ENCODE data around the gene DNAJB5. TPM values are rescaled to one million over a fixed set of nuclear protein-coding genes. Genes with fewer than 3 reads are reported as not detected.

DNAJB5 gene
- total and polyA plus RNA-seq, 2 donors (not counting 1 experiment from before 2014, with no cell fraction given), result 8.1 to 9.9 TPM

DNA sequence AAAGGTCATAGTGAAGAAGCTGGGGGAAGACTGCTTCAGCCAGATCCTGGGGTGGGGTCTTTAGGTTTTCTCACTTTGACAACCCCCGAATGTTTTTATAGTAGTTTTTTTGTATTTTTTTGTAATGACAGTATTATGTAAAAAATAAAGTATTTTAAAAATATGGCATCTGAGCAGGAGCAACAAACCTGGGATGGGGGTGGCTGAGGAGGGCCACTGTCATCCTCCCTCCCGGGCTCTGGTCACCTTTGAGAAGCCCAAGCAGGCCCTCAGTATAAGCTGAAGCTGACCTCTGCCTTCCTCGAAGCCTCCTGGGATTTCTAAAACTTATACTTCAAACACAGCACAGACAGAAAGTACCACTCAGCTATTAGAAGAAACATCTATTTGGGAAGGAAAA, 8.7 kb downstream of the DNAJB5 start:
- no peak overlapping the region for H2AFZ ChIP-seq (ENCODE audit: low read length)
- H3K9me3 ChIP-seq (ENCODE audit: control insufficient read depth, insufficient read depth, low read depth, low read length), result no peaks in the 10 kb centered on the region
- H3K27me3 ChIP-seq (ENCODE audit: control insufficient read depth, insufficient read depth, low read length), result no peaks in the 10 kb centered on the region
- H3K4me3 ChIP-seq (replicated peaks in 1 of 4; ENCODE audit: control extremely low read depth in 1 of 4, insufficient read depth in 1 of 4, low read depth in 3 of 4, low read length in 4 of 4), result no peak overlapping the region
- no peak overlapping the region for H3K27ac ChIP-seq (ENCODE audit: insufficient read depth, low read length)
- H3K4me2 ChIP-seq (ENCODE audit: extremely low read depth, insufficient read depth, low read length), result no peak overlapping the region
- peaks cover 12% of the 10 kb centered on the region for H3K36me3 ChIP-seq (ENCODE audit: control insufficient read depth, insufficient read depth, low read length)
- H3K9ac ChIP-seq (ENCODE audit: insufficient read depth, low read length), result no peak overlapping the region
- H3K79me2 ChIP-seq (ENCODE audit: control insufficient read depth, insufficient read depth, low read length), result no peaks in the 10 kb centered on the region
- TF ChIP-seq, protein P1, sequence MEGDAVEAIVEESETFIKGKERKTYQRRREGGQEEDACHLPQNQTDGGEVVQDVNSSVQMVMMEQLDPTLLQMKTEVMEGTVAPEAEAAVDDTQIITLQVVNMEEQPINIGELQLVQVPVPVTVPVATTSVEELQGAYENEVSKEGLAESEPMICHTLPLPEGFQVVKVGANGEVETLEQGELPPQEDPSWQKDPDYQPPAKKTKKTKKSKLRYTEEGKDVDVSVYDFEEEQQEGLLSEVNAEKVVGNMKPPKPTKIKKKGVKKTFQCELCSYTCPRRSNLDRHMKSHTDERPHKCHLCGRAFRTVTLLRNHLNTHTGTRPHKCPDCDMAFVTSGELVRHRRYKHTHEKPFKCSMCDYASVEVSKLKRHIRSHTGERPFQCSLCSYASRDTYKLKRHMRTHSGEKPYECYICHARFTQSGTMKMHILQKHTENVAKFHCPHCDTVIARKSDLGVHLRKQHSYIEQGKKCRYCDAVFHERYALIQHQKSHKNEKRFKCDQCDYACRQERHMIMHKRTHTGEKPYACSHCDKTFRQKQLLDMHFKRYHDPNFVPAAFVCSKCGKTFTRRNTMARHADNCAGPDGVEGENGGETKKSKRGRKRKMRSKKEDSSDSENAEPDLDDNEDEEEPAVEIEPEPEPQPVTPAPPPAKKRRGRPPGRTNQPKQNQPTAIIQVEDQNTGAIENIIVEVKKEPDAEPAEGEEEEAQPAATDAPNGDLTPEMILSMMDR (conservative IDR thresholded peaks at IDR 0.05 in 1 of 2, IDR thresholded peaks at IDR 0.05 in 1 of 2; ENCODE audit: low read depth in 1 of 2, low read length in 2 of 2), result no peak
- no peak for TF ChIP-seq EZH2 (IDR thresholded peaks at IDR 0.05; ENCODE audit: low read length, missing control alignments)
- DNase-seq (ENCODE audit: low read depth in 2 of 2), result no peak
- H4K20me1 ChIP-seq (ENCODE audit: control insufficient read depth, extremely low read depth, insufficient read depth, low read length), result no peaks in the 10 kb centered on the region
- H3K4me1 ChIP-seq (ENCODE audit: control insufficient read depth, extremely low read depth, insufficient read depth, low read length), result peaks cover 10% of the 10 kb centered on the region

DNA sequence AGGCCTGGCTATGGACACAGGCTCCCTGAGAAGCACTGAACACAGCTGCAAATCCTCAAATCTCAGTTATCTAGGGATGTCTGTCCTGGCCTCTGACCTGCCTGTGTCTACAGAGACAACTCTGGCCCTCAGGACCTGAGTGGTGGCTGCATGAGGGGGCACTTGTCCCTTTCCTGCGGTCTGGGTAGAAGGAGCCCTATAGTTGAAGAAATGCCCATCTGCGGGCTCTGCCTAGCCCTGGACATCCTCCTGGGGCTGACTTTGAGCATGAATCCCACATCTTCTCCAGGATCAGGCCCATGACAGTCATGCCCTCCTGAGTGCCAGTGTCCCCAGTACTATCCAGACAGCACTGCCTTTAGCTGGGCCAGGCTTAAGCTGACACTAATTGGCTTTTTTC, 10.0 kb downstream of the DNAJB5 start:
- H3K79me2 ChIP-seq (ENCODE audit: control insufficient read depth, insufficient read depth, low read length), result no peaks in the 10 kb centered on the region

DNA sequence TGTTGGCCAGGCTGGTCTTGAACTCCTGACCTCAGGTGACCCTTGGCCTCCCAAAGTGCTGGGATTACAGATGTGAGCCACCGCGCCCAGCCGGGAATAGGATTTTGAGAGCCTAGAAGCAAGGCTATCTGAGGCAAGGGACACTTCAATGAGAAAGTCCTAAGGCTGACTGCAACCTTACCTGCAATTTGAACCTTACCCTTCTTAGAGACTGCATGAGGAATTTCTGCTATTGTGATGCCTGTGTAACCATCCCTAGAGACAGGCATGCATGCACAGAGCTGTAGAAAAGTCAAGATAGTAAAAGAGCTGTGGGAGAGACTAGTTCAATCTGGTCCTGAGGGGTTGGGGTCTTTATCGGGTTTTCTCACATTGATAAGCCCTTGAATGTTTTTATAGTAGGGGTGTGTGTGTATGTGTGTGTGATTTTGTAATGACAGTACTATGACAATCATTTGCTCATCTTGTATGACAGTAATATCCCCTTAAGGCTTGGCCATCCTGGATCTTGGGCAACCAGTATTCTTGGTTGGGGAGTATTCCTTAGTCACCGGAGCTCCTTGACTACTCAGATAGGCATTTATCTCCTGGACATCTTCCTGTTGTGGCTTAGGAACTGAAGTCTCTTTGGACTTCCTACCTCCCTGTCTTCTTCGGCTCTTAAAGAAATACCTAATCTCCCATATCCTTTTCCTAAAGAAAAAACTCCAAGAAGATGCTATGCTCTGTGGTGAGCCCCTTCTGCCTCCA, 11.2 kb downstream of the DNAJB5 start:
- Histone ChIP-seq H3K9me3 (ENCODE audit: control insufficient read depth, insufficient read depth, low read depth, low read length) (no peaks in the 10 kb centered on the region), H3K27me3 (ENCODE audit: control insufficient read depth, insufficient read depth, low read length) (no peaks in the 10 kb centered on the region), H4K20me1 (ENCODE audit: control insufficient read depth, extremely low read depth, insufficient read depth, low read length) (no peaks in the 10 kb centered on the region), H2AFZ (ENCODE audit: low read length) (no peak overlapping the region), H3K9ac (ENCODE audit: insufficient read depth, low read length) (no peak overlapping the region), H3K4me3 (replicated peaks in 1 of 4; ENCODE audit: control extremely low read depth in 1 of 4, insufficient read depth in 1 of 4, low read depth in 3 of 4, low read length in 4 of 4) (no peak overlapping the region), H3K79me2 (ENCODE audit: control insufficient read depth, insufficient read depth, low read length) (no peaks in the 10 kb centered on the region), H3K27ac (ENCODE audit: insufficient read depth, low read length) (no peak overlapping the region), H3K36me3 (ENCODE audit: control insufficient read depth, insufficient read depth, low read length) (peaks cover 12% of the 10 kb centered on the region), H3K4me2 (ENCODE audit: extremely low read depth, insufficient read depth, low read length) (no peak overlapping the region), H3K4me1 (ENCODE audit: control insufficient read depth, extremely low read depth, insufficient read depth, low read length) (no peaks in the 10 kb centered on the region)
- TF ChIP-seq EZH2 (IDR thresholded peaks at IDR 0.05; ENCODE audit: low read length, missing control alignments), result no peak
- TF ChIP-seq, protein P1 (conservative IDR thresholded peaks at IDR 0.05 in 1 of 2, IDR thresholded peaks at IDR 0.05 in 1 of 2; ENCODE audit: low read depth in 1 of 2, low read length in 2 of 2), result no peak
- DNase-seq (ENCODE audit: low read depth in 2 of 2), result peak in 1 of 2 donors; percentile 55

More for the DNA sequence above, 10.0 kb downstream of the DNAJB5 start:
- no peaks in the 10 kb centered on the region for H3K27me3 ChIP-seq (ENCODE audit: control insufficient read depth, insufficient read depth, low read length)
- no peak overlapping the region for H3K4me2 ChIP-seq (ENCODE audit: extremely low read depth, insufficient read depth, low read length)
- no peak overlapping the region for H3K27ac ChIP-seq (ENCODE audit: insufficient read depth, low read length)
- TF ChIP-seq, protein P1 (conservative IDR thresholded peaks at IDR 0.05 in 1 of 2, IDR thresholded peaks at IDR 0.05 in 1 of 2; ENCODE audit: low read depth in 1 of 2, low read length in 2 of 2), result no peak
- no peak for TF ChIP-seq EZH2 (IDR thresholded peaks at IDR 0.05; ENCODE audit: low read length, missing control alignments)
- no peak overlapping the region for H2AFZ ChIP-seq (ENCODE audit: low read length)
- H3K4me1 ChIP-seq (ENCODE audit: control insufficient read depth, extremely low read depth, insufficient read depth, low read length), result no peaks in the 10 kb centered on the region
- H3K9ac ChIP-seq (ENCODE audit: insufficient read depth, low read length), result no peak overlapping the region
- H3K36me3 ChIP-seq (ENCODE audit: control insufficient read depth, insufficient read depth, low read length), result peaks cover 12% of the 10 kb centered on the region
- H3K4me3 ChIP-seq (replicated peaks in 1 of 4; ENCODE audit: control extremely low read depth in 1 of 4, insufficient read depth in 1 of 4, low read depth in 3 of 4, low read length in 4 of 4), result no peak overlapping the region
- H3K9me3 ChIP-seq (ENCODE audit: control insufficient read depth, insufficient read depth, low read depth, low read length), result no peaks in the 10 kb centered on the region
- no peaks in the 10 kb centered on the region for H4K20me1 ChIP-seq (ENCODE audit: control insufficient read depth, extremely low read depth, insufficient read depth, low read length)
- no peak for DNase-seq (ENCODE audit: low read depth in 2 of 2)

Data from fibroblast of lung (primary cell).